ENCODE data around the gene DSCAML1.

GRCh38 chr11:117839936-117840813 is 43.2 kb upstream of the DSCAML1 start:
- TF ChIP-seq POLR2AphosphoS5 (IDR thresholded peaks at IDR 0.05) = no peak
- TF ChIP-seq, protein P1, sequence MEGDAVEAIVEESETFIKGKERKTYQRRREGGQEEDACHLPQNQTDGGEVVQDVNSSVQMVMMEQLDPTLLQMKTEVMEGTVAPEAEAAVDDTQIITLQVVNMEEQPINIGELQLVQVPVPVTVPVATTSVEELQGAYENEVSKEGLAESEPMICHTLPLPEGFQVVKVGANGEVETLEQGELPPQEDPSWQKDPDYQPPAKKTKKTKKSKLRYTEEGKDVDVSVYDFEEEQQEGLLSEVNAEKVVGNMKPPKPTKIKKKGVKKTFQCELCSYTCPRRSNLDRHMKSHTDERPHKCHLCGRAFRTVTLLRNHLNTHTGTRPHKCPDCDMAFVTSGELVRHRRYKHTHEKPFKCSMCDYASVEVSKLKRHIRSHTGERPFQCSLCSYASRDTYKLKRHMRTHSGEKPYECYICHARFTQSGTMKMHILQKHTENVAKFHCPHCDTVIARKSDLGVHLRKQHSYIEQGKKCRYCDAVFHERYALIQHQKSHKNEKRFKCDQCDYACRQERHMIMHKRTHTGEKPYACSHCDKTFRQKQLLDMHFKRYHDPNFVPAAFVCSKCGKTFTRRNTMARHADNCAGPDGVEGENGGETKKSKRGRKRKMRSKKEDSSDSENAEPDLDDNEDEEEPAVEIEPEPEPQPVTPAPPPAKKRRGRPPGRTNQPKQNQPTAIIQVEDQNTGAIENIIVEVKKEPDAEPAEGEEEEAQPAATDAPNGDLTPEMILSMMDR (IDR thresholded peaks at IDR 0.05) = no peak
- no peak for TF ChIP-seq POLR2A (IDR thresholded peaks at IDR 0.05)
- no peak for TF ChIP-seq EP300 (IDR thresholded peaks at IDR 0.05)

Data from upper lobe of left lung (tissue), 4 donors.